ENCODE data around the gene ASAP2.

DNA sequence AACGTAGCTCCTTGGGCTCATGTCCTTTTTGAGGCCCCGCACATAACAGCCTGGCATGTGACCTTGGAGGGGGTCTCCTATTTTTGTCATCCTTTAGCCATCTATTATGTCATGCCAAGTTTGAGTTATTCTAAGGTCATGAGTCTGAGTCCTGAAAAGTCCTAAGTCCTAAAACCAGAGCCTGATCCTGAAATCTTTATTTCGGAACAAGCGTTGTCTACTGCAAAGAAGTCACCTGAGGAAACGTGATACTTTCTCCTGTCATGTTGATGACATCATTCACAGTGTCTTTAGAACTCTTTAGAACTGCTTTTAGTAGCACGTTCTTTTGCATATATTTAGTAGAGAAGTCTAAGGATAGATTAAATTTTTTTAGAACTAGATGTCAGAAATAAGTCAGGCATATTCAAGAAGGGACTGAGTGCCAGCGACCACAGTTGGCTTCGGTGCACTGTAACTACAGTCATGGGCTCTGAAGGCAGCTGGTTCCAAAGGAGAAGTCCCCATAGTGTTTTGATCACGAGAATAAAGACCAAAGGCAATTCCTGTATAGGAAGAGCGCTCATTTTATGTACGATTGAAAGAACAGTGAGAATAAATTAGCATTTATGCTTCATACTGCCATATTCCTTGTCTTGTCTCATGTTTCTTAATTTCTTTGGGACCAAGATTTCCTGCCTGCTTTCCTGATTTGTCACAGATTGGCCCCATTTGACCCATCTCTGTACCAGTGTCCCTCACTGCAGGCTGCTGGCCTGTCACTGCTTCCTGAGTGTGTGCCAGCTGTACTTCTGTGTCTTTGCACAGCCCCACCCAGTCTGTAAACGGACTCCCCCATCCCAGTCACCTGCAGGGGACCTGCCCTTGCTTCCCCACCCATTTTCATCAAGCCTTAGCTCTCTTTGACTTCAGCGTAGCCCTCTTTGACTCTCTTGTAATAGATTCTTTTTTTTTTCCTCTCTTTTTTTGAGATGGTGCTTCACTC lies 75.8 kb downstream of the ASAP2 start:
- no peak for TF ChIP-seq EZH2 (IDR thresholded peaks at IDR 0.05; ENCODE audit: borderline replicate concordance, low read length)
- TF ChIP-seq, protein P1, sequence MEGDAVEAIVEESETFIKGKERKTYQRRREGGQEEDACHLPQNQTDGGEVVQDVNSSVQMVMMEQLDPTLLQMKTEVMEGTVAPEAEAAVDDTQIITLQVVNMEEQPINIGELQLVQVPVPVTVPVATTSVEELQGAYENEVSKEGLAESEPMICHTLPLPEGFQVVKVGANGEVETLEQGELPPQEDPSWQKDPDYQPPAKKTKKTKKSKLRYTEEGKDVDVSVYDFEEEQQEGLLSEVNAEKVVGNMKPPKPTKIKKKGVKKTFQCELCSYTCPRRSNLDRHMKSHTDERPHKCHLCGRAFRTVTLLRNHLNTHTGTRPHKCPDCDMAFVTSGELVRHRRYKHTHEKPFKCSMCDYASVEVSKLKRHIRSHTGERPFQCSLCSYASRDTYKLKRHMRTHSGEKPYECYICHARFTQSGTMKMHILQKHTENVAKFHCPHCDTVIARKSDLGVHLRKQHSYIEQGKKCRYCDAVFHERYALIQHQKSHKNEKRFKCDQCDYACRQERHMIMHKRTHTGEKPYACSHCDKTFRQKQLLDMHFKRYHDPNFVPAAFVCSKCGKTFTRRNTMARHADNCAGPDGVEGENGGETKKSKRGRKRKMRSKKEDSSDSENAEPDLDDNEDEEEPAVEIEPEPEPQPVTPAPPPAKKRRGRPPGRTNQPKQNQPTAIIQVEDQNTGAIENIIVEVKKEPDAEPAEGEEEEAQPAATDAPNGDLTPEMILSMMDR (conservative IDR thresholded peaks at IDR 0.05 in 1 of 2, IDR thresholded peaks at IDR 0.05 in 1 of 2; ENCODE audit: extremely low read depth in 1 of 2, insufficient read depth in 1 of 2, low read depth in 1 of 2, low read length in 2 of 2), result no peak
